ENCODE results near the gene GP2.

DNA sequence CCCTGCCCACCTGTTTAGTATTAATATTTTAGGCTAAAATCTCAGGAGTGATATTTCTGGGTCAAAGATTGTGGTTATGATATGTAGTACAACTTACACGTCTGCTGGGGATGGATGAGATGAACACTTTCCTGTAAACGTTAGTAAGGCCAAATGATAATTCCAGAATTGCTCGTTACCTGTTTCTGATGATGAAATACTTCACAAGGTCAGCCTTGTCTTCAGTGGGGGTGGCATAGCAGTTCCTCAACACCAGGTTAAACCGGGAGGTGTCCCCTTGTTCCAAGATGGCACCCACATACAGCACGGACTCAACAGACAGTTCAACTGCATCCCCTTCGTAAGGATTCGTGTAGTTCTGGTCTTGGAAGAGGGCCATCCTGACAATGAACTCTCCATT, 9.3 kb downstream of the GP2 start:
- TF ChIP-seq CTCF (IDR thresholded peaks at IDR 0.05; ENCODE audit: borderline replicate concordance, extremely low read depth, low read length, poor library complexity, severe bottlenecking), result no peak
- no peak for TF ChIP-seq EZH2 (IDR thresholded peaks at IDR 0.05; ENCODE audit: borderline replicate concordance, low read depth, low read length, severe bottlenecking)

All from DND-41 (cell line).